Transverse colon (tissue), 4 donors: ENCODE measurements around the gene MGMT. TPM values are rescaled to one million over a fixed set of nuclear protein-coding genes. Genes with fewer than 3 reads are reported as not detected.

ENCODE experiments used
- DNase-seq: peaks from one replicate; pipeline ENCODE4 v3.0.0-alpha.2; 2019
- H3K27ac ChIP-seq, 4 donors: fragments of 200-600 bp; sonication (generic); 2 replicates each; pipeline ENCODE4 v1.5.1; 2016 to 2018; ENCODE audit warnings: inconsistent platforms in 4 of 4
- H3K27me3 ChIP-seq: fragments of 200-600 bp; sonication (generic); 2 replicates; pipeline ENCODE4 v1.5.1; 2017; ENCODE audit warnings: inconsistent platforms
- H3K36me3 ChIP-seq, 4 donors: fragments of 200-600 bp; sonication (generic); 2 replicates each; pipeline ENCODE4 v1.5.1; 2017 to 2019; ENCODE audit warnings: inconsistent platforms in 4 of 4
- H3K4me1 ChIP-seq, 4 donors: fragments of 200-600 bp; sonication (generic); 2 replicates each; pipeline ENCODE4 v1.5.1; 2017 to 2020; ENCODE audit warnings: inconsistent platforms in 4 of 4
- H3K4me3 ChIP-seq, 4 donors: fragments of 200-600 bp; sonication (generic); 1 replicate in 1 of 4; 2 replicates in 3 of 4; pipeline versions ENCODE4 v1.5.1 to v1.6.1; 2017 to 2019; ENCODE audit warnings: inconsistent platforms in 4 of 4
- H3K9me3 ChIP-seq, 2 donors: fragments of 200-600 bp; sonication (generic); 2 replicates each; pipeline ENCODE4 v1.5.1; 2017 to 2019; ENCODE audit warnings: inconsistent platforms in 2 of 2
- CTCF ChIP-seq, 5 experiments: fragments of 200-600 bp in 3 of 5; fragments of 450-650 bp in 2 of 5; sonication (generic) in 3 of 5; IDR thresholded peaks; 1 replicate in 2 of 5; 2 replicates in 3 of 5; pipeline ENCODE4 v1.5.1; 2016 to 2017; ENCODE audit warnings: antibody characterized with exemption in 5 of 5, inconsistent platforms in 3 of 5, mild to moderate bottlenecking in 2 of 5, moderate library complexity in 1 of 5
- EP300 ChIP-seq: sonication (generic); formaldehyde crosslinking; IDR thresholded peaks from one replicate; pipeline ENCODE4 v1.6.1; 2017; ENCODE audit warnings: antibody characterized with exemption, low read depth
- POLR2A ChIP-seq: fragments of 450-650 bp; IDR thresholded peaks from one replicate; pipeline ENCODE4 v1.6.1; 2016; ENCODE audit warnings: antibody characterized with exemption, mild to moderate bottlenecking, moderate library complexity
- POLR2AphosphoS5 ChIP-seq, 3 donors: sonication (generic); formaldehyde crosslinking; IDR thresholded peaks; one replicate each; pipeline ENCODE4 v1.6.1; 2016; ENCODE audit warnings: antibody characterized with exemption in 3 of 3
- WGBS, 2 donors: methylation state at CpG; one replicate each; pipeline ENCODE4 v1.1.5; 2018; ENCODE audit warnings: low coverage in 1 of 2; 5-methylcytosine and 5-hydroxymethylcytosine counted together
- in situ Hi-C, 4 donors: fragments of 200-750 bp; cut with MboI; loops; one replicate each; pipeline versions ENCODE4 v1.15.0 to v1.15.1; 2017; ENCODE audit warnings: low sequenced_read_pairs in 3 of 4, low pct_ligation_motif_present in 1 of 4, low pct_unique_long_range_greater_than_20kb in 1 of 4
- intact Hi-C: fragments of 100-400 bp; cut with DNase I; formaldehyde crosslinking; loops from one replicate; pipeline ENCODE4 v1.15.1; 2023; ENCODE audit warnings: low total_unique reads
- total RNA-seq, 4 donors: library from RNA; depleted of rRNA; stranded (reverse); fragments of >200 nt; gene quantifications; one replicate each; pipeline ENCODE4 v1.1.0, GENCODE V29; 2016

Gene MGMT
- total RNA-seq, 4 donors from 2014 or later: 6.6 to 28.9 (median 14.0) TPM

GRCh38 chr10:129621693-129622092 is 154.7 kb downstream of the MGMT start:
- Histone ChIP-seq H3K27ac (no peak overlapping the region), H3K36me3 (no peaks in the 10 kb centered on the region), H3K4me1 (no peaks in the 10 kb centered on the region), H3K27me3 (no peaks in the 10 kb centered on the region), H3K9me3 (no peaks in the 10 kb centered on the region), H3K4me3 (no peak overlapping the region)
- WGBS, 2 donors: 58 to 83% methylated on average over 2 of the region's 2 CpGs
- in situ Hi-C loops (no loop called here), intact Hi-C loops (no loop called here)
- TF ChIP-seq POLR2A (no peak), CTCF (IDR thresholded peaks at IDR 0.05) (no peak), EP300 (no peak), POLR2AphosphoS5 (IDR thresholded peaks at IDR 0.05) (no peak)
- no peak for DNase-seq

- intact Hi-C loops (no loop called here), in situ Hi-C loops (no loop called here)
- WGBS, 2 donors: 81 to 92% methylated on average over 3 of the region's 3 CpGs
These were observed 155.2 kb downstream of the MGMT start for GRCh38 chr10:129622291-129622690.

GRCh38 chr10:129622736-129623135 is 155.7 kb downstream of the MGMT start:
- Histone ChIP-seq H3K4me1 (no peaks in the 10 kb centered on the region), H3K36me3 (no peaks in the 10 kb centered on the region), H3K4me3 (no peak overlapping the region), H3K27me3 (no peaks in the 10 kb centered on the region), H3K27ac (no peak overlapping the region), H3K9me3 (no peaks in the 10 kb centered on the region)
- 83 to 87% methylated on average over 7 to 9 of the region's 9 CpGs for WGBS, 2 donors
- in situ Hi-C loops: no loop called here
- DNase-seq: no peak
- intact Hi-C loops: no loop called here
- TF ChIP-seq CTCF (IDR thresholded peaks at IDR 0.05): no peak
- no peak for TF ChIP-seq POLR2A
- no peak for TF ChIP-seq EP300
- no peak for TF ChIP-seq POLR2AphosphoS5 (IDR thresholded peaks at IDR 0.05)

More at GRCh38 chr10:129622291-129622690, 155.2 kb downstream of the MGMT start:
- no peak overlapping the region for H3K27ac ChIP-seq
- H3K27me3 ChIP-seq: no peaks in the 10 kb centered on the region
- H3K4me1 ChIP-seq: no peaks in the 10 kb centered on the region
- no peak for TF ChIP-seq POLR2AphosphoS5 (IDR thresholded peaks at IDR 0.05)
- TF ChIP-seq POLR2A: no peak
- TF ChIP-seq CTCF (IDR thresholded peaks at IDR 0.05): no peak
- no peak for TF ChIP-seq EP300
- no peaks in the 10 kb centered on the region for H3K9me3 ChIP-seq
- H3K36me3 ChIP-seq: no peaks in the 10 kb centered on the region
- DNase-seq: no peak
- no peak overlapping the region for H3K4me3 ChIP-seq

GRCh38 chr10:129624526-129624925 is 157.5 kb downstream of the MGMT start:
- WGBS, 2 donors: 83 to 84% methylated on average over 9 to 11 of the region's 11 CpGs
- H3K27me3 ChIP-seq: no peaks in the 10 kb centered on the region
- intact Hi-C loops (no loop called here), in situ Hi-C loops (no loop called here)
- DNase-seq: no peak
- H3K4me1 ChIP-seq: no peaks in the 10 kb centered on the region
- H3K27ac ChIP-seq: no peak overlapping the region
- H3K4me3 ChIP-seq: no peak overlapping the region
- no peaks in the 10 kb centered on the region for H3K9me3 ChIP-seq
- TF ChIP-seq POLR2A: no peak
- no peak for TF ChIP-seq EP300
- no peak for TF ChIP-seq CTCF (IDR thresholded peaks at IDR 0.05)
- no peak for TF ChIP-seq POLR2AphosphoS5 (IDR thresholded peaks at IDR 0.05)
- no peaks in the 10 kb centered on the region for H3K36me3 ChIP-seq
